Activated effector memory CD4-positive, alpha-beta T cell treated with anti-CD3 and anti-CD28 coated beads, Interleukin-2, amount 50 U/mL, for 16 hours (primary cell): ENCODE results near the gene AFMID.
A peak's percentile ranks its signal among the peaks of the same experiment; 100 is the strongest.
"Not testable (repeated sequence)": the region's sequence is repeated elsewhere in the genome, so short reads cannot be mapped to it uniquely, and the experiment has no call there.

Source experiments
- DNase-seq: peaks from one replicate; pipeline ENCODE4 v3.0.0-alpha.2; 2020

AFMID gene

GRCh38 chr17:78154903-78155811 lies 32.0 kb upstream of the AFMID start:
- DNase-seq, result no peak

GRCh38 chr17:78159575-78160158 lies 27.5 kb upstream of the AFMID start:
- DNase-seq, result no peak

- DNase-seq, result no peak
These were observed 23.0 kb upstream of the AFMID start for GRCh38 chr17:78163881-78164747.

GRCh38 chr17:78164748-78165607 lies 22.2 kb upstream of the AFMID start:
- DNase-seq, result no peak

- DNase-seq, result no peak
These were observed 20.7 kb upstream of the AFMID start for GRCh38 chr17:78166416-78166815.

- peak; percentile 95 for DNase-seq
These were observed 18.8 kb upstream of the AFMID start, which contains the start of gene SYNGR2 for GRCh38 chr17:78168242-78168902. SYNGR2 (plus strand) TSS chr17:78168581; CDS start chr17:78168617, 36 bp downstream.

GRCh38 chr17:78168903-78169793 lies 18.0 kb upstream of the AFMID start:
- peak; percentile 86 for DNase-seq

GRCh38 chr17:78170692-78171590 lies 16.2 kb upstream of the AFMID start:
- DNase-seq, result no peak

GRCh38 chr17:78171591-78172248 lies 15.4 kb upstream of the AFMID start:
- DNase-seq, result not testable (repeated sequence)

- DNase-seq, result no peak
These were observed 14.7 kb upstream of the AFMID start for GRCh38 chr17:78172249-78173051.

- no peak for DNase-seq
These were observed 14.0 kb upstream of the AFMID start for GRCh38 chr17:78173097-78173715.

- DNase-seq, result no peak
These were observed 12.8 kb upstream of the AFMID start for GRCh38 chr17:78174346-78174869.

GRCh38 chr17:78174870-78175642 lies 12.1 kb upstream of the AFMID start:
- no peak for DNase-seq

GRCh38 chr17:78175643-78175981 lies 11.6 kb upstream of the AFMID start:
- no peak for DNase-seq

- DNase-seq, result peak; percentile 92
These were observed 10.6 kb upstream of the AFMID start for GRCh38 chr17:78176548-78177025.

GRCh38 chr17:78179372-78179771 lies 7.8 kb upstream of the AFMID start:
- no peak for DNase-seq
